H9 (cell line): ENCODE results near the gene CNNM4. TPM values are rescaled to one million over a fixed set of nuclear protein-coding genes. Genes with fewer than 3 reads are reported as not detected.

Source experiments
- DNase-seq: peaks from one replicate; pipeline ENCODE4 v3.0.0-alpha.2; 2017
- H2AFZ ChIP-seq: one replicate; pipeline ENCODE4 v1.6.1; 2013; ENCODE audit warnings: mild to moderate bottlenecking, low read length, control low read depth, moderate library complexity
- H2AK5ac ChIP-seq: 2 replicates; pipeline ENCODE4 v1.6.1; 2013; ENCODE audit warnings: low read length, control low read depth, mixed read lengths; ENCODE audit not compliant: insufficient read length
- H2BK120ac ChIP-seq: one replicate; pipeline ENCODE4 v1.6.1; 2013; ENCODE audit warnings: low read depth, mild to moderate bottlenecking, low read length, control low read depth, inconsistent platforms; ENCODE audit not compliant: poor library complexity, severe bottlenecking
- H2BK12ac ChIP-seq: 2 replicates; pipeline ENCODE4 v1.6.1; 2013; ENCODE audit warnings: low read length, control low read depth, mixed read lengths, low read depth; ENCODE audit not compliant: insufficient read length
- H2BK15ac ChIP-seq: 2 replicates; pipeline ENCODE4 v1.6.1; 2013; ENCODE audit warnings: low read depth, low read length, control low read depth
- H2BK20ac ChIP-seq: one replicate; pipeline ENCODE4 v1.6.1; 2013; ENCODE audit warnings: low read depth, mild to moderate bottlenecking, low read length, control low read depth, inconsistent platforms; ENCODE audit not compliant: poor library complexity, severe bottlenecking
- H2BK5ac ChIP-seq: 2 replicates; pipeline ENCODE4 v1.6.1; 2013; ENCODE audit warnings: low read length, control low read depth, mixed read lengths; ENCODE audit not compliant: insufficient read length
- H3K14ac ChIP-seq: 2 replicates; pipeline ENCODE4 v1.6.1; 2013; ENCODE audit warnings: low read length, control low read depth; ENCODE audit not compliant: insufficient read depth
- H3K18ac ChIP-seq: 2 replicates; pipeline ENCODE4 v1.6.1; 2013; ENCODE audit warnings: low read depth, mild to moderate bottlenecking, mixed read lengths, low read length, control low read depth; ENCODE audit not compliant: insufficient read length
- H3K23ac ChIP-seq: 2 replicates; pipeline ENCODE4 v1.6.1; 2013; ENCODE audit warnings: low read length, control low read depth, mixed read lengths, low read depth; ENCODE audit not compliant: insufficient read length
- H3K23me2 ChIP-seq: 2 replicates; pipeline ENCODE4 v1.6.1; 2013; ENCODE audit warnings: low read depth, mild to moderate bottlenecking, mixed read lengths, low read length, control low read depth; ENCODE audit not compliant: insufficient read length, poor library complexity, severe bottlenecking
- H3K27ac ChIP-seq: 2 replicates; pipeline ENCODE4 v1.5.1; 2013; ENCODE audit warnings: low read length, control low read depth, mixed read lengths, low read depth; ENCODE audit not compliant: insufficient read length
- H3K27me3 ChIP-seq: 2 replicates; pipeline ENCODE4 v1.6.1; 2013; ENCODE audit warnings: low read length, control low read depth, inconsistent platforms; ENCODE audit not compliant: insufficient read depth
- H3K4ac ChIP-seq: 2 replicates; pipeline ENCODE4 v1.6.1; 2013; ENCODE audit warnings: low read depth, mild to moderate bottlenecking, control low read depth, inconsistent platforms, low read length, moderate library complexity
- H3K4me1 ChIP-seq: 2 replicates; pipeline ENCODE4 v1.6.1; 2013; ENCODE audit warnings: low read length, control low read depth, inconsistent platforms; ENCODE audit not compliant: insufficient read depth
- H3K4me2 ChIP-seq: 2 replicates; pipeline ENCODE4 v1.6.1; 2013; ENCODE audit warnings: low read length, control low read depth, mixed read lengths; ENCODE audit not compliant: insufficient read length, insufficient read depth
- H3K56ac ChIP-seq: 2 replicates; pipeline ENCODE4 v1.6.1; 2013; ENCODE audit warnings: low read depth, mild to moderate bottlenecking, mixed read lengths, low read length, control low read depth; ENCODE audit not compliant: insufficient read length
- H3K79me1 ChIP-seq: 2 replicates; pipeline ENCODE4 v1.6.1; 2013; ENCODE audit warnings: low read depth, mild to moderate bottlenecking, moderate library complexity, low read length, control low read depth, inconsistent platforms; ENCODE audit not compliant: insufficient read depth, poor library complexity, severe bottlenecking
- H3K79me2 ChIP-seq: 2 replicates; pipeline ENCODE4 v1.6.1; 2013; ENCODE audit warnings: low read length, control low read depth, inconsistent platforms; ENCODE audit not compliant: insufficient read depth
- H3K9ac ChIP-seq: 2 replicates; pipeline ENCODE4 v1.6.1; 2013; ENCODE audit warnings: low read length, control low read depth, mixed read lengths; ENCODE audit not compliant: insufficient read length; ENCODE audit errors: extremely low read depth
- H3K9me3 ChIP-seq: one replicate; pipeline ENCODE4 v1.6.1; 2013; ENCODE audit warnings: low read depth, low read length, inconsistent platforms; ENCODE audit not compliant: control insufficient read depth
- H3T11ph ChIP-seq: one replicate; pipeline ENCODE4 v1.6.1; 2013; ENCODE audit warnings: mild to moderate bottlenecking, low read length, control low read depth, inconsistent platforms
- H4K20me1 ChIP-seq: one replicate; pipeline ENCODE4 v1.6.1; 2013; ENCODE audit not compliant: control insufficient read depth, insufficient read length, insufficient read depth
- H4K5ac ChIP-seq: 2 replicates; pipeline ENCODE4 v1.6.1; 2013; ENCODE audit warnings: low read depth, mild to moderate bottlenecking, mixed read lengths, low read length, control low read depth; ENCODE audit not compliant: insufficient read length
- H4K8ac ChIP-seq: replicated peaks from 2 replicates; pipeline ENCODE4 v1.6.1; 2013; ENCODE audit warnings: low read length, control low read depth, mixed read lengths, low read depth; ENCODE audit not compliant: insufficient read length
- H4K91ac ChIP-seq: 2 replicates; pipeline ENCODE4 v1.6.1; 2013; ENCODE audit warnings: low read depth, mild to moderate bottlenecking, moderate library complexity, mixed read lengths, low read length, control low read depth; ENCODE audit not compliant: insufficient read length
- H3K27ac Mint-ChIP-seq, 3 experiments: 2 replicates in 2 of 3; 3 replicates in 1 of 3; pipeline ENCODE4 v1.8.0; 2020 to 2021; ENCODE audit warnings: mixed read lengths in 3 of 3, mild to moderate bottlenecking in 1 of 3, moderate library complexity in 1 of 3
- H3K27me3 Mint-ChIP-seq: 2 replicates; pipeline ENCODE4 v1.8.0; 2021; ENCODE audit warnings: low read depth, mild to moderate bottlenecking, moderate library complexity, mixed read lengths
- H3K36me3 Mint-ChIP-seq, 3 experiments: 2 replicates in 2 of 3; 3 replicates in 1 of 3; pipeline ENCODE4 v1.8.0; 2020 to 2021; ENCODE audit warnings: low read depth in 3 of 3, mixed read lengths in 3 of 3; ENCODE audit not compliant: insufficient read depth in 1 of 3
- H3K4me1 Mint-ChIP-seq, 2 experiments: 2 replicates each; pipeline ENCODE4 v1.8.0; 2020; ENCODE audit warnings: mixed read lengths in 2 of 2
- H3K4me3 Mint-ChIP-seq, 2 experiments: 2 replicates in 1 of 2; 3 replicates in 1 of 2; pipeline ENCODE4 v1.8.0; 2020 to 2021; ENCODE audit warnings: mild to moderate bottlenecking in 2 of 2, mixed read lengths in 2 of 2, moderate library complexity in 1 of 2
- H3K9me3 Mint-ChIP-seq, 2 experiments: 2 replicates in 1 of 2; 3 replicates in 1 of 2; pipeline ENCODE4 v1.8.0; 2020; ENCODE audit warnings: mild to moderate bottlenecking in 2 of 2, mixed read lengths in 2 of 2, moderate library complexity in 1 of 2
- WGBS: extraction: QIAGEN DNeasy Blood & Tissue Kit; methylation state at CpG from one replicate; pipeline ENCODE4 v1.1.7; 2013; ENCODE audit warnings: missing lambda C conversion rate, low lambda C conversion rate, mixed read lengths; ENCODE audit not compliant: insufficient read length; ENCODE audit errors: extremely low coverage; 5-methylcytosine and 5-hydroxymethylcytosine counted together
- total RNA-seq: library from RNA; stranded (reverse); gene quantifications from 2 replicates; pipeline ENCODE4 v1.2.1, GENCODE V29; 2021
- TF ChIP-seq, protein P1 (sequence below): fragments of 200-600 bp; sonication (generic); conservative IDR thresholded peaks from 3 replicates; pipeline ENCODE4 v1.8.0; 2021; ENCODE audit warnings: antibody characterized with exemption, mild to moderate bottlenecking

The CNNM4 gene
- total RNA-seq, 1 experiment from 2014 or later: 8.5 TPM

DNA sequence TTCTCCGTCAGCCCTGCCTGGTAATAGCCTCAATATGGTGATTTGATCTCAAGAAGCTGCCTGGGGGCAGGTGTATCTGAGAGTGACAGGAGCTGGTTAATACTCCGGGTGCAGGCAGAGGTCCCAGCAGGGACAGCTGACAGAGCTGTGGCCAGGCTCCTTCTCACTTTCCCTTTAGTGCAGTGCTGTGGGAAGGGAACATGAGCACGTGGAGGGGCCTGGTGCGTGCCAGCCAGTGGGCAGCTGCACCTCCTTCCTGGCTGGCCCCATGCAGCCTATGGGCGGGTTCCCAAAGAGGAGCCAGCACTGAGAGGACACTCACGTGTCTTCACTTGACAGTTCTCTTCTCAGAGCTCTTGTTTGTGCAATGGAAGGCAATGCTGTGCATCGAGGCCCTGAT lies 9.1 kb downstream of the CNNM4 start:
- Histone ChIP-seq H4K8ac (no peak overlapping the region), H4K20me1 (no peaks in the 10 kb centered on the region), H3K4me1 (0 out of 2 replicates have a peak, but pooled peaks cover 2% of the 10 kb centered on the region), H3K14ac (no peak overlapping the region), H3K56ac (no peak overlapping the region), H3K4me2 (no peak overlapping the region), H2AK5ac (no peak overlapping the region), H2BK120ac (no peak overlapping the region), H2AFZ (no peak overlapping the region), H3K9ac (no peak overlapping the region), H2BK5ac (no peak overlapping the region), H3T11ph (no peak overlapping the region), H3K79me1 (no peaks in the 10 kb centered on the region), H3K4ac (no peak overlapping the region), H4K5ac (no peak overlapping the region), H4K91ac (no peak overlapping the region), H2BK12ac (no peak overlapping the region), H2BK15ac (no peak overlapping the region), H3K18ac (no peak overlapping the region), H3K23me2 (no peaks in the 10 kb centered on the region), H3K79me2 (no peaks in the 10 kb centered on the region), H3K9me3 (no peaks in the 10 kb centered on the region), H3K23ac (no peak overlapping the region), H3K27me3 (no peaks in the 10 kb centered on the region), H2BK20ac (no peak overlapping the region), H3K27ac (no peak overlapping the region)
- TF ChIP-seq, protein P1, sequence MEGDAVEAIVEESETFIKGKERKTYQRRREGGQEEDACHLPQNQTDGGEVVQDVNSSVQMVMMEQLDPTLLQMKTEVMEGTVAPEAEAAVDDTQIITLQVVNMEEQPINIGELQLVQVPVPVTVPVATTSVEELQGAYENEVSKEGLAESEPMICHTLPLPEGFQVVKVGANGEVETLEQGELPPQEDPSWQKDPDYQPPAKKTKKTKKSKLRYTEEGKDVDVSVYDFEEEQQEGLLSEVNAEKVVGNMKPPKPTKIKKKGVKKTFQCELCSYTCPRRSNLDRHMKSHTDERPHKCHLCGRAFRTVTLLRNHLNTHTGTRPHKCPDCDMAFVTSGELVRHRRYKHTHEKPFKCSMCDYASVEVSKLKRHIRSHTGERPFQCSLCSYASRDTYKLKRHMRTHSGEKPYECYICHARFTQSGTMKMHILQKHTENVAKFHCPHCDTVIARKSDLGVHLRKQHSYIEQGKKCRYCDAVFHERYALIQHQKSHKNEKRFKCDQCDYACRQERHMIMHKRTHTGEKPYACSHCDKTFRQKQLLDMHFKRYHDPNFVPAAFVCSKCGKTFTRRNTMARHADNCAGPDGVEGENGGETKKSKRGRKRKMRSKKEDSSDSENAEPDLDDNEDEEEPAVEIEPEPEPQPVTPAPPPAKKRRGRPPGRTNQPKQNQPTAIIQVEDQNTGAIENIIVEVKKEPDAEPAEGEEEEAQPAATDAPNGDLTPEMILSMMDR: no peak
- Mint-ChIP-seq H3K4me3 (no peak overlapping the region), H3K4me1 (peaks cover 5 to 21% of the 10 kb centered on the region in 2 experiments; a peak in 3 of 4 replicates), H3K9me3 (no peaks in the 10 kb centered on the region; a peak in 1 of 5 replicates), H3K27ac (peak overlapping the region in 1 of 3 experiments; percentile 53; a peak in 1 of 7 replicates), H3K36me3 (peaks cover 0 to 6% (median 0%) of the 10 kb centered on the region in 3 experiments; a peak in 3 of 7 replicates), H3K27me3 (no peaks in the 10 kb centered on the region)
- no CpG with 5 or more reads among the region's 7 CpGs for WGBS
- DNase-seq: no peak
